Subcutaneous adipose tissue (tissue), 4 donors: ENCODE measurements around the gene NPY5R. TPM values are rescaled to one million over a fixed set of nuclear protein-coding genes. Genes with fewer than 3 reads are reported as not detected.

Experiments used
- total RNA-seq, 4 donors: library from RNA; depleted of rRNA; stranded (reverse); fragments of >200 nt; gene quantifications; one replicate each; pipeline ENCODE4 v1.1.0, GENCODE V29; 2016
- TF ChIP-seq, protein P1 (sequence below): fragments of 450-650 bp; IDR thresholded peaks from one replicate; pipeline ENCODE4 v1.5.1; 2016; ENCODE audit warnings: low read depth, mild to moderate bottlenecking, control low read depth, antibody characterized with exemption, moderate library complexity

NPY5R gene
- total RNA-seq, 4 donors from 2014 or later = 3.6 to 11.0 (median 8.9) TPM

DNA sequence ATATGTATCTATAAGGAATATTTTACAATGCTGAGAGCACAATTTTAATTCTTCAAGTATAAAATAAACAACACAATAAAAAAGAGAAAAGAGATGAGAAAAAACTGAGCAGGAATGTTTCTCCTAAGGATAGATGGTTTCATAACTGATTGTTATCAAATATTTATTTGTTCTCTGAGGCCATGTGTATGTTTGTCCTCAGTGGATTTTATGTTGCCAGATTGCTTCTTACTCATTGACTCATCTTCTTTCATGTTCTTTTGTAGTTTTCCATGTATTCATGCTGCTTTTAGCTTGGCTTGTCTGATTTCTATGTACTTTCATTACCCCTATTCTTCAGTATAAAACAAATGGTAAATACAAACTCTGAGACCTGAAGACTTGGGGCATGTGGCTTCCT is 41.2 kb downstream of the NPY5R start:
- TF ChIP-seq, protein P1, sequence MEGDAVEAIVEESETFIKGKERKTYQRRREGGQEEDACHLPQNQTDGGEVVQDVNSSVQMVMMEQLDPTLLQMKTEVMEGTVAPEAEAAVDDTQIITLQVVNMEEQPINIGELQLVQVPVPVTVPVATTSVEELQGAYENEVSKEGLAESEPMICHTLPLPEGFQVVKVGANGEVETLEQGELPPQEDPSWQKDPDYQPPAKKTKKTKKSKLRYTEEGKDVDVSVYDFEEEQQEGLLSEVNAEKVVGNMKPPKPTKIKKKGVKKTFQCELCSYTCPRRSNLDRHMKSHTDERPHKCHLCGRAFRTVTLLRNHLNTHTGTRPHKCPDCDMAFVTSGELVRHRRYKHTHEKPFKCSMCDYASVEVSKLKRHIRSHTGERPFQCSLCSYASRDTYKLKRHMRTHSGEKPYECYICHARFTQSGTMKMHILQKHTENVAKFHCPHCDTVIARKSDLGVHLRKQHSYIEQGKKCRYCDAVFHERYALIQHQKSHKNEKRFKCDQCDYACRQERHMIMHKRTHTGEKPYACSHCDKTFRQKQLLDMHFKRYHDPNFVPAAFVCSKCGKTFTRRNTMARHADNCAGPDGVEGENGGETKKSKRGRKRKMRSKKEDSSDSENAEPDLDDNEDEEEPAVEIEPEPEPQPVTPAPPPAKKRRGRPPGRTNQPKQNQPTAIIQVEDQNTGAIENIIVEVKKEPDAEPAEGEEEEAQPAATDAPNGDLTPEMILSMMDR = no peak

DNA sequence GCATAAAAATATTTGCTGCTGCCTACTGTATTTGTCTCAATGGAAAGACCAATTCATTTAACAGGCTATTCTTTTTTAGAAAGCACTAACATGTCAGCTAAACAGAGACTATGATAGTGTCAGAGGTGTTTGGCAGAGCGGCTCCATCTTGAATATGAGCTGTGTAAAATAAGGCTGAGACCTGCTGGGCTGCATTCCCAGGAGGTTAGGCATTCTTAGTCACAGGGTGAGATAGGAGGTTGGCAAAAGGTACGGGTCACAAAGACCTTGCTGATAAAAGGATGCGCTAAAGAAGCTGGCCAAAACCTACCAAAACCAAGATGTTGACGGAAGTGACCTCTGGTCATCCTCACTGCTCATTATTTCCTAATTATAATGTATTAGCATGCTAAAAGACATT is 41.8 kb downstream of the NPY5R start:
- TF ChIP-seq, protein P1 = no peak

DNA sequence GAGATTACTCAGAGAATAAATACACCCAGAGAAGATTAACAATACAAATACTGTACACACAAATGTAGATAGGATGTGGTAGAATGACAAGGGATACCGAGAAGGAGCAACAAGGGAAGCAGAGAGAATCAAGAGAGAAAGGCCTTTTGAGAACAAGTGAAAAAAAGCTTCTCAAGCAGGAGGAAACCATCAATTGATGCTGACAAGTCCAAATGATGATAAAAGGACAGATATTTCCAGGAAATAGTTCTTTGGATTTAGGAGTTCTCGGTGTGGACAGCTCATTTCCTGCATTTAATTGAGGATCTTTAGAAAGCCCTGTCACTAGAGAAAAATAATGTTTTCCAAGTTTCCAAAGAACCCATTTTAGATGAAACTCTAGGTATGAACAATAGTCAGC is 48.1 kb downstream of the NPY5R start:
- TF ChIP-seq, protein P1 = no peak

DNA sequence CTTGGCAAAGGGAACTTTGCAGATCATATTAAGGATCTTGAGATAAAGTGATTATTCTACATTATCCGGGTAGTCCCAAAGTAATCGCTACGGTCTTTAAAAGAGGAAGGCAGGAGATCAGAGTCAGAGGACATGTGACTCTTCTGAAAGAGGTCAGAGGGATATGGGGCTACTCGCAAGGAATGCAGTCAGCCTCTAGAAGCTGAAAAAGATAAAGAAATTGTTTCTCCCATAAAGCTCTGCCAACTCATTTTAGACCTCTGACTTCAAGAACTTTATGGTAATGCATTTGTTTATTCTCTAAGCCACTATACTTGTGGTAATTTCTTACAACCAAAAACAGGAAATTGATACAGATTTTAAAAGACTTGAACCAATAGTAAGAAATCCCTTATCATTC is 48.6 kb downstream of the NPY5R start:
- TF ChIP-seq, protein P1 = no peak

DNA sequence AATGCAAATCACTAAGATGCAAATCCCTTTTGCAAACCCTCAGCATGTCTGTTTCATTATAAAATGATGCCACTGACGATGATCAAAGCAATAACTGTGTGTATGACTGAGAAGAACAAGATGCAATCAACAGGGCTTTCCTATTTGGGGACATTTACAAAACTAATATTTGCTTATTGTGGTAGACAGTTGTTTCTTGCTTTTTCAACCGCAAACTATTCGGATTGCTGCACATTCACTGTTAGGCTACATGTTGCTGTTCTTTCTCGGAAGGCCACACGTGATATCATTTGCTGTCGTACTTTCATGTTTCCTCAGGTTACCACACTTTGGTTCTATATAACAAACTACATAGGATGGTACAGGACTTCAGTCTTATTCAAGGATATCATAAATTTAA is 49.8 kb downstream of the NPY5R start:
- TF ChIP-seq, protein P1 = no peak

DNA sequence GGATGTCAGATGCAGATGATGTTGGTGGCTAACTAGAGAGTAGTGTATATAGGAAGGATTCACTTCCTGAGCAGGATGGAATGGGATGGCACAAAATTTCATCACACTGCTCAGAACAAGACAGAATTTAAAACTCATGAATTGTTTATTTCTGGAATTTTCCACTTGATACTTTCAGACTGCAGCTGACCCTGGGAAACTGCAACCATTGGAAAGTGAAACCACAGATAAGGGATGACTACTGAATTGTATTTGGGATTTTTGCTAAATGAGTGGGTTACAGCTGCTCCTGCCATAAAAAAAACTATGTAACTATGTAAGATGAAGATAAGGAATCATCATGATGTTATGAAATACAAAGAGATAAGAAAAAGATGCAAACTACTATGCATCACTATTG is 51.4 kb downstream of the NPY5R start:
- TF ChIP-seq, protein P1 = no peak

DNA sequence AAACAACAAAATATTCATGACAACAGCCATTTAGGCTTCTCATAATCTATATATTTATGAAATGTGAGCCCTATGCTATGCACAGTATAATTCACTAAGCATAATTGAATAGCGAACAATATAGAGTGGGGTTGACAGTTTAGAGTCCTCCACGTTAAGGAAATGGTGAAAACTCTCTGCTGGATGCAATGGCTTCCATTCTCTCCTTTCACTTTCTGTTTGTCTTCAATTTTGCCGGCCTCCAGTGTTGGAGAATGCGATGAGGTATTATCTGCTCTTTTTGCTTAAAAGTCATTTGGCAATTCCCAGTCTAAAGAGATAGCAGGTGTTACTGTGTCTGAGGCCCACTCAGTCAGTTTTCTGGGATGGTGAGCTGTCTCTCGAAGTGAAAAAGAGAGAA is 52.1 kb downstream of the NPY5R start:
- TF ChIP-seq, protein P1 = no peak

DNA sequence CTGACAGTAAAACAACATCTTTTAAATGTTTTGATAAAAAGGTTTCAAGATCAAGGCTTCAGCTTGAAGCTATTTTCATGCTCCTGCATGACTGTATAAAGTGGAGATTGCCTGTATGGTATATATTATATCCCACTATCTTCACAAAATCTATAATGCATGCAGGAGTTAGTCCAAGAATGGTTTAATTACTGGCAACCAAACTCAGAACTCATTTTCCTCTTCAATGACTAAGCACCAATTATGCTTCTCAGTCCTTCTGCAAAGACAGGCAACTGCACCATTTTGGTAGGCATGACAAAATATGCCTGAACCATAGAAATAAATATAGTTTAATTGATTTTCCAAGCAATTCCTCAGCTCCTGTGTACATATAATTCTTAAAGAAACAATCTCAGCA is 54.5 kb downstream of the NPY5R start:
- TF ChIP-seq, protein P1 = no peak
